Neural progenitor cell (in vitro differentiated cells): ENCODE measurements around the gene KLHL15.

Source experiments
- CTCF ChIP-seq: fragments of 200-600 bp; sonication (generic); IDR thresholded peaks from 2 replicates; pipeline ENCODE4 v1.5.1; 2017; ENCODE audit warnings: antibody characterized with exemption, mild to moderate bottlenecking
- EZH2 ChIP-seq: fragments of 200-600 bp; sonication (generic); IDR thresholded peaks from 2 replicates; pipeline ENCODE4 v1.6.1; 2017; ENCODE audit warnings: antibody characterized with exemption, mild to moderate bottlenecking, moderate library complexity

- TF ChIP-seq CTCF (no peak), EZH2 (no peak)
Measured at GRCh38 chrX:24002167-24002566, 24.8 kb downstream of the KLHL15 start.
